ENCODE measurements around the gene ITPR1. TPM values are rescaled to one million over a fixed set of nuclear protein-coding genes. Genes with fewer than 3 reads are reported as not detected.

ITPR1 gene
- total RNA-seq, 1 donor from 2014 or later = 90.5 TPM

DNA sequence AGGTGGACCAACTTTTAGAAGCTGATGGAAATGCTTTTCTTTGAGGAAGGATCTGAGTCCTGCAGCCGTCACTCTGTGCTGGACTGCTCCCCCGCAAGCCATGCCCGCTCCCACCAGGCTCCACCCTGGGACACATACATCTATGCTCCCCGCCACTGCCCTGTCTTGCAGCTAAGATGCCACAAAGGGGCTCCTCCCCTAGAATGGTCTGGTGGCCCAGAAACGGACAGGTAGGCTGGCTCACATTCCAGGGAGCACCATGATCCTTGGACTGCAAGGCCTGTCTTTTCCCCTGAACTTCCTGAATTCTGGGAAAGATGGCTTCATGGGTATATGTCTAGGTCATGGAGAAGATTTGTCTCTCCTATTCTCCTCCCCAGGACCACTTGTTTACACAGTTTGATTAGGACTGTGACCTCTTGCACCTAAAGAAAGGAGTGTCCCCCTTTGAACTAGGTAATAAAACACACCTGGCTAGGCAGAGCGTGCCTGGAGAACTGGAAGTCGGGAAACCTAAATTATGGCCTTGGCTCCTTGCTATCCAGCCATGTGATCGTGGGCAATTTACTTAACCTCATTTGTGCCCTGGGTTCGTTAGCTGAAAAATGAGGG is 265.2 kb downstream of the ITPR1 start:
- no peak for DNase-seq (ENCODE audit: low spot score)

DNA sequence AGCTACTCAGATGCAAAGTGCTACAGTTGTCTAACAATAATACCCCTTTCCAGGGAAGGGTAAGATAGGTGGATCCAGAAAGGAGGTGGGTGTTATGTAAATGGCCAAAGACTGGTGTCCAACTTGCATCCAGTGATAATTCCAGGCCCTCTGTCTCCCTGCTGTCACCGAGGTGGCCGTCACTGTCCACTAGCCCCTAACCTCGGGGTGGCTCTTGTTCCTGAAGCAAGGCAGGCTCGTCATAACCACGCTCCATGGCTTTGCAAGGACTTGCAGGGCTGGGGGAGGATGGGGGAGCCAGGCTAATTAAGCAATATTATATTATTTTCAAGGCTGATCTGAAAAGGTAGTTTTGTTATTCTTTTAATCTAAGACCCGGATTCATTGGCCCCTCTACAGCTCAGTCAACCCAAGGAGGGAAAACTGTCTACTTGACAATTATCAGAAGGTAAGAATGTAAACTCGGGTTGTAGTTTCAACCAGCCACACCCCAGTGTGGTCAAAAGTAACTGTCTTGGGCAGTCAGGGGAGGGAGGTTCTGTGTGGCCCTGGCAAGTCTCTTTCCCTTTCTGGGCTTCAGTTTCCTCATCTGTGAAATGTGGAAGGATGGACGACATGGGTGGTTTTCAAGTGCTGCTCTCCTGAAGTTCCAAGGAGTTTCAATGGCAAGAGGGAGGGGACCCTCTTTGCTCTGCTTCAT is 266.0 kb downstream of the ITPR1 start:
- DNase-seq (ENCODE audit: low spot score) = no peak

DNA sequence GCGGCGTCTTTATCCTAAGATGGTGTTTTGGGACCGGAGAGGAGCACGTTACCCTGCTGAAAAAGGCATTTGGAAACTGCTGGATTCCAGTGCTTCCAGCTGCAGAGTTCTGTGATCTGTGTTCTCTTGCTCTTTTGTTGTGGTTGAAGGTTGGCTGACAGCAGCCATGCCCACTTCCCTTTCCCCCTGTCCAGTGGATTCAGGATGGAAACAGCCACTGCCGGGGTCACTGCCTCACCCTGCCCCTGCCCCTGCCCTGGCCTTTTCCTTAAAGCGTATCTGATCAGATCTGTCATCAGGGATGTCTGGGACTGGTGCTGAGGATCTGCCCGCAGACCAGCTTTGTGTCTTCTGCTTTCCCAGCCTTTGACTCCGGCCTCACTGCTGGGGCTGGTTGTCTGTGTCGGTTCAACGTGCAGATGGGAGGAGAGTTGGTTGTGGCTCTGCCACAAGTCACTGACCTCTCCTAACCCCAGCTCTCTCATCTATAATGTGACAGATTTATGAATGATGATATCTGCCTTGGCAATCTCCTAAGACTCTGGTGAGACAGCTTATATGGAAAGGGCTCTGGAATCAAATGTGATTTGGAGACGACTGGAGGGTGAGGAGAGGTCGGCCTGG is 266.7 kb downstream of the ITPR1 start:
- no peak for DNase-seq (ENCODE audit: low spot score)

DNA sequence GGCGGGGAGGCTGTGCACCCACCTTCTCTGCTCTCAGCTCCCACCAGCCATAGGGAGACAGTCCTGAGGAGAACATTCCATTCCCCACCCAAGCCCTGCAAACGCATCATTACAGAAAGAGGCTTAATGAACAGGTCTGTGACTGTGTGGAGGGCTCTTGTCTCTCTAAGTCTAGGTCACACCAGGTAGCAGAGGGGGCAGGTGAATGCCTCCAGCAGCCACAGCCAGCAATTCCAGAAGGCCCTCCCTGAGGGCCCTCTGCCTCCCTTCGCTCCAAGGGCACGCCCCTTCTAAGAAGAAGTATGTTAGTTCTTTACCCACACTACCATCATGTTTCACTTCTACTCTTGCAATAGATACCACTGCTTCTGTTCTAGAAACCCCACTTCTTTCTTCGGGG is 268.6 kb downstream of the ITPR1 start:
- DNase-seq (ENCODE audit: low spot score) = no peak

- DNase-seq (ENCODE audit: low spot score) = peak; percentile 55
These were observed 269.5 kb downstream of the ITPR1 start for GRCh38 chr3:4762481-4763230.

- no peak for DNase-seq (ENCODE audit: low spot score)
These were observed 270.6 kb downstream of the ITPR1 start for GRCh38 chr3:4763604-4764247.

DNA sequence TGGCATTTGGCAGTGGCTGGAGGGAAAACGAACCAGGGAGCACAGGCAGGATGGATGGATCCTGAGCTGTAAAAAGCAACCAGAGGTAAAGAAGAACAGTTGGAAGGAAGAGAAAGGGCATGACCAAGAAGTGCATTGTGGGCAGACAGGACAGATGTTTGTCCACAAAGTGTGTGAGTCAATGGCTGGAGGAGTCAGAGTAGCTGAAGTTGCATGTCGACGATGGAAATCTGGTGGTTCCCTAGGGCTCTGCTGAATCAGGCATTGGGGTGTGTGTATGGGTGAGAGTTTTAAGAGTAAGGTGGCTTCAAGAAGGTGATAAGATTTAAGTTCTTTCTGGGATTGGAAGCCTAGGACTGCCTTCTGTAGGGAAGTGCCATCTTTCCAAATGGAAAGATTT is 272.1 kb downstream of the ITPR1 start:
- DNase-seq (ENCODE audit: low spot score) = no peak

GRCh38 chr3:4766263-4766662 is 273.1 kb downstream of the ITPR1 start:
- no peak for DNase-seq (ENCODE audit: low spot score)

DNA sequence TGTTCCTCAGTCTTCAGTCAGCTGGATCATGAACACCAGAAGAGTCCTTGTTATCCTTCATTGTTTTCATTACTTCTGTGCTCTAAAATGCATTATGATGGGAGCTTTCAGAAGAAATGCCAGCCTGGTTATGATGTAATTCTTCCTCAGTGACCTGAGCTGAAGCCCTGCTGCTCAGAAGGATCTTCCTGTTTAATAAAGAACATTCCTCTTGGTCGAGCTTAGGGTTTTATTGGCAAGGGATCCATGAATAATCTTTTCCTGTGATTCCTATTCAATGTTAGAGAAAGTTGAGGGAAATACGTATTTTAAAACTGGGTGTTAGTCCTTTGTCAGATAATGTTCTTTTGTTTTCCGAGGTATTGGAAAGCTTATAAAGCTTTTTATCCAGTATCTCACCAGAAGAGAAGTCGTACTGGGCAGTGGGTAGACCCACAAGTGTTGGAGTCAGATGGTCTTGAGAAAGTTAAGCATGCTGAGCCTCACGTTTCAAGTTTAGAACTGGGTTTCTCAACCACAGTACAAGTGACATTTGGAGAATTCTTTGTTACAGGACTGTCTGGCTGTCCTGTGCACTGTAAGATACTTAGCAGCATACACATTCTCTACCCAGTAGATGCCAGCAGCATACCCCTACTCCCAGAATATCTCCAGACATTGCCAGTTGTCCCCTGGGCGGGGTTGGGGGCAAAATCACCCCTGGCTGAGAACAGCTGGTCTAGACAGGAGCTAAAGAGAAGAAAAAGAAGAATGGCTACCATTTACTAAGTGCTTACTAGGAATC is 273.8 kb downstream of the ITPR1 start:
- no peak for DNase-seq (ENCODE audit: low spot score)

DNA sequence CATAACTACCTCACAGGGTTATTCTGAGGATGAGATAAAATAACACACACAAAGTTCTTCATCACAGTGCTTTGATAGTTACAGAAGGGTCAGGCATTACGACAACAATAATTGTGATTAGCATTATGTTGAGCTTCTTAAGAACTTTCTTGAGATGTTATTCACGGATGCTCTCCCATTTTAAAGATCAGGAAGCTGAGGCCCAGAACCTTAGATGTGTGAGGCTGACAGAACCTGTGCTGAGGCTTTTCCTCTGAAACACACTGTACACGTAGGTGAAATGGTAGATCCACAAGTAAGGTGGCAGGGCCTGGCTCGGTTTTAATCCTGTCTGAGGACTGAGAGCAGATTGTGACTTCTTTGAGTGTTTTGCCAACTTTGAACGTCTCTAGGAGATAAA is 274.9 kb downstream of the ITPR1 start:
- DNase-seq (ENCODE audit: low spot score) = no peak

DNA sequence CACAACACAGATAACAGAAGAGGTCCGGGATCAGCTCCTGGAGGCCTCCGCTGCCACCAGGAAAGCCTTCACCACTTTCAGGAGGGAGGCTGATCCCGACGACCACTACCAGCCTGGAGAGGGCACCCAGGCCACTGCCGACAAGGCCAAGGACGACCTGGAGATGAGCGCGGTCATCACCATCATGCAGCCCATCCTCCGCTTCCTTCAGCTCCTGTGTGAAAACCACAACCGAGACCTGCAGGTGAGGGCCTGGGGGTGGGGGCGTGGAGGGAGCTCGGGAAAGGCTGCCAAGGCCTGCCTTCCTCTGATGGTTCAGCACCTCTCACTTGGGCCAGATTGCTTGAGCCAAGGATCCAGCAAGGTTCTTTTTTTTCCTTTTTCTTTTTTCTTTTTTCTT is 275.4 kb downstream of the ITPR1 start:
- no peak for DNase-seq (ENCODE audit: low spot score)

- no peak for DNase-seq (ENCODE audit: low spot score)
These were observed 277.4 kb downstream of the ITPR1 start for GRCh38 chr3:4770561-4770960.

DNA sequence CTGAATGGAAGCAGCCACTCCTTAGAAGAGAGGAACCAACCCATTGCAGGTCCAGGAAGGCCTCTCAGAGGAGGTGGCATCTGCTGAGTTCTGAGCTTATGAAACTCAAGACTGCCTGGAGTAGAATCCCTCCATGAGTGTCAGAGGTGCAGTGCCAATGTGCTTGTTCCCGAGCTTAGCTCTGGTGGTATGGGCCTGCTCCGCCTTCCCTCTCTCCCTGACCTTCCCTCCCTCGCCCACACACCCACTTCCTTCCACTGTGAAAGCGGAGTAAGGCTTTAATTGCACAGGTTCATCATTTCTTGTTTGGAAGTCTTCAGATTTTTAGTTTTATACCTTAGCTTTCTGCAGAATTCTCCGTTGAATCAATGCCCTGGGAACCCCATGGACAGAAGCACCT is 278.1 kb downstream of the ITPR1 start:
- DNase-seq (ENCODE audit: low spot score) = no peak

GRCh38 chr3:4772171-4772804 is 279.1 kb downstream of the ITPR1 start:
- peak; percentile 83 for DNase-seq (ENCODE audit: low spot score)

GRCh38 chr3:4772858-4773257 is 279.7 kb downstream of the ITPR1 start:
- no peak for DNase-seq (ENCODE audit: low spot score)

DNA sequence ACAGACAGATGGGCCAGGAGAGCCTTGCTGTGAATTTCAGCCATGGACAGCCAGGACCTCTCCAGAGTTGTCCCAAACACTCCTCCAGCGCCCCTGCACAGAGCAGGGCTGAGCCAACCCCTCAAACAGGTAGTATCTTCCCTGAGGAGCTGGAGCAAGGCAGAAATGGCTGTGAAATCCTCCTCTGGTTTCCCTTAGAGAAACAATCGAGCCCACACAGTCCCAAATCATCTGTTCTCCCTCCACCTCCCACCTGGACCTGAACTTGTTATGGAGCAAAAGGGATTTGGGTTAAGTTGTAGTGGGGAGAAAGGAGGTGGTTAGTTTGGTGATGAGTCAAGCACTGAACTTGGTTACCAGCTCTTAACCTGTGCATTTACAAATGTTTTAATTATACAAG is 280.4 kb downstream of the ITPR1 start:
- no peak for DNase-seq (ENCODE audit: low spot score)

- DNase-seq (ENCODE audit: low spot score) = no peak
These were observed 281.4 kb downstream of the ITPR1 start for GRCh38 chr3:4774531-4774930.

DNA sequence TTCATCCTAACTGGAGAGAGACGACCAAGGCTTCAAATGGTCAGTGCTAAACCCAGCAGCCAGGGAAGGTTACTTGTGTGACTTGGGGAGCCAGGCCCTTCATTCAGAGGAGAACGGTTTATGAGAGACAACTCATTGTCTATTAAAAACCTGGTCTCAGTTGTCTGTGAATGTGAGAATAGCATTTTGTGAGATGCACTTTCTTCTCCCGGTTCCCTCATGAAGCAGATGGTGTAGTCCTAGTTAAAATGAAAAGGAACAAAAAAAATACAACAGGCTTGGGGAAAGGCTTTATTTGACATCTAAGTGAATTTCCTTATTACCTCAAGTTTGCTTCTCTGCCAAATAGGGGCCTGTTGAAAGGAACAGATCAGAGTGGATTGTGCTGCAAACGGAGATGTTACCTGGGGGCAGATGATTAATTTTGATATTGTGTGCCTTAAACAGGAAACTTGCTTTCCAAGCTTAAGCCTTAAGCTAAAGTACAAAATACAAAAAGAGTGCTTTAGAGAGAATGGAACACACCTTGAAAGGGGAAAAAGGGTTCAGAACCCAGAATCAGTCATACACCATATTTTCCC is 283.3 kb downstream of the ITPR1 start:
- DNase-seq (ENCODE audit: low spot score) = no peak

GRCh38 chr3:4776980-4777581 is 283.9 kb downstream of the ITPR1 start:
- DNase-seq (ENCODE audit: low spot score) = no peak

DNA sequence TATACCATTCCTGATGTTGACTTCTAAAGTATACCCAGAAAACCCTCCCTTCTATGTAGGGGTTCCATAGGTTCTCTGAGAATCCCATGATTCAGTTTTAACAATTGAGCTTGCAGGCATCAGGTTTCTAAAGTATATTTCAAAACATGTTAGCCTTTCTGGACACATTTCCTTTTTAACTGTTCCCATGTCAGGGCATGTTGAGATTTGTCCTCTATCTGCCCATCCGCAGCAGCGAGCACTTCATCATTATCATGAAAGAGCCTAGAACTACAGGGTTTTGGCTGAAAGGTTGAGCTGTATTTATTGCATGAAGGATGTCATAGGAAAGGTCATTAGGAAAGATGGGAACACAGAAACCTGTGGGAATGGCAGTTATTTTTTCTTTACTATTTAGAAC is 285.0 kb downstream of the ITPR1 start:
- no peak for DNase-seq (ENCODE audit: low spot score)

All from mucosa of gallbladder (tissue), 1 donor.